ENCODE results near the gene DUOX2.

- TF ChIP-seq, protein P1, sequence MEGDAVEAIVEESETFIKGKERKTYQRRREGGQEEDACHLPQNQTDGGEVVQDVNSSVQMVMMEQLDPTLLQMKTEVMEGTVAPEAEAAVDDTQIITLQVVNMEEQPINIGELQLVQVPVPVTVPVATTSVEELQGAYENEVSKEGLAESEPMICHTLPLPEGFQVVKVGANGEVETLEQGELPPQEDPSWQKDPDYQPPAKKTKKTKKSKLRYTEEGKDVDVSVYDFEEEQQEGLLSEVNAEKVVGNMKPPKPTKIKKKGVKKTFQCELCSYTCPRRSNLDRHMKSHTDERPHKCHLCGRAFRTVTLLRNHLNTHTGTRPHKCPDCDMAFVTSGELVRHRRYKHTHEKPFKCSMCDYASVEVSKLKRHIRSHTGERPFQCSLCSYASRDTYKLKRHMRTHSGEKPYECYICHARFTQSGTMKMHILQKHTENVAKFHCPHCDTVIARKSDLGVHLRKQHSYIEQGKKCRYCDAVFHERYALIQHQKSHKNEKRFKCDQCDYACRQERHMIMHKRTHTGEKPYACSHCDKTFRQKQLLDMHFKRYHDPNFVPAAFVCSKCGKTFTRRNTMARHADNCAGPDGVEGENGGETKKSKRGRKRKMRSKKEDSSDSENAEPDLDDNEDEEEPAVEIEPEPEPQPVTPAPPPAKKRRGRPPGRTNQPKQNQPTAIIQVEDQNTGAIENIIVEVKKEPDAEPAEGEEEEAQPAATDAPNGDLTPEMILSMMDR (conservative IDR thresholded peaks at IDR 0.05): no peak
- no peak for TF ChIP-seq EZH2 (IDR thresholded peaks at IDR 0.05; ENCODE audit: low read depth)
Observed at GRCh38 chr15:45122719-45123118, 8.7 kb upstream of the DUOX2 start.
